Activated CD4-positive, alpha-beta T cell treated with anti-CD3 and anti-CD28 coated beads, Interleukin-2, amount 50 U/mL, for 48 hours (primary cell): Measurements from ENCODE around the gene PSENEN.
"Not testable (repeated sequence)": the region's sequence is repeated elsewhere in the genome, so short reads cannot be mapped to it uniquely, and the experiment has no call there.

Experiments
- DNase-seq, 2 experiments: peaks; one replicate each; pipeline ENCODE4 v3.0.0-alpha.2; 2020

PSENEN gene

GRCh38 chr19:35718345-35719041, 27.0 kb upstream of the PSENEN start:
- peak; percentile 66 to 71 for DNase-seq

- no peak for DNase-seq
Observed at GRCh38 chr19:35719402-35720162, 25.9 kb upstream of the PSENEN start.

- no peak for DNase-seq
Observed at GRCh38 chr19:35720163-35720524, 25.3 kb upstream of the PSENEN start.

GRCh38 chr19:35720648-35721047, 24.8 kb upstream of the PSENEN start:
- DNase-seq: no peak

GRCh38 chr19:35721374-35721773, 24.1 kb upstream of the PSENEN start:
- DNase-seq: no peak

- no peak for DNase-seq
Observed at GRCh38 chr19:35722461-35722860, 23.0 kb upstream of the PSENEN start.

GRCh38 chr19:35722897-35723296, 22.6 kb upstream of the PSENEN start:
- no peak for DNase-seq

GRCh38 chr19:35723671-35724070, 21.8 kb upstream of the PSENEN start:
- no peak for DNase-seq

- not testable (repeated sequence) for DNase-seq
Observed at GRCh38 chr19:35724132-35724531, 21.3 kb upstream of the PSENEN start.

GRCh38 chr19:35724560-35724959, 20.9 kb upstream of the PSENEN start:
- DNase-seq: no peak

GRCh38 chr19:35725216-35725861, 20.1 kb upstream of the PSENEN start:
- no peak for DNase-seq

GRCh38 chr19:35727053-35727955, 18.1 kb upstream of the PSENEN start:
- DNase-seq: no peak

- no peak for DNase-seq
Observed at GRCh38 chr19:35727956-35728706, 17.3 kb upstream of the PSENEN start.

GRCh38 chr19:35729021-35729420, 16.4 kb upstream of the PSENEN start:
- no peak for DNase-seq

GRCh38 chr19:35729763-35730162, 15.7 kb upstream of the PSENEN start:
- no peak for DNase-seq

- DNase-seq: no peak
Observed at GRCh38 chr19:35730326-35730725, 15.1 kb upstream of the PSENEN start.

- DNase-seq: no peak
Observed at GRCh38 chr19:35731353-35731752, 14.1 kb upstream of the PSENEN start.

GRCh38 chr19:35731779-35732405, 13.6 kb upstream of the PSENEN start:
- no peak for DNase-seq

- no peak for DNase-seq
Observed at GRCh38 chr19:35732540-35733179, 12.8 kb upstream of the PSENEN start.

- DNase-seq: no peak
Observed at GRCh38 chr19:35733180-35734125, 12.0 kb upstream of the PSENEN start.
